LNCaP clone FGC (cell line): ENCODE data around the gene PCBP3.

Source experiments
- DNase-seq: peaks from one replicate; pipeline ENCODE4 v3.0.0-alpha.2; 2011; ENCODE audit warnings: low read depth
- H3K4me3 ChIP-seq: 2 replicates; pipeline ENCODE4 v1.5.1; 2011; ENCODE audit warnings: mild to moderate bottlenecking, low read depth, low read length, control low read depth
- TF ChIP-seq, protein P1 (sequence below): IDR thresholded peaks from 2 replicates; pipeline ENCODE4 v1.5.1; 2012; ENCODE audit warnings: mild to moderate bottlenecking; ENCODE audit not compliant: control insufficient read depth, insufficient read depth; ENCODE audit errors: extremely low read depth

PCBP3 gene

DNA sequence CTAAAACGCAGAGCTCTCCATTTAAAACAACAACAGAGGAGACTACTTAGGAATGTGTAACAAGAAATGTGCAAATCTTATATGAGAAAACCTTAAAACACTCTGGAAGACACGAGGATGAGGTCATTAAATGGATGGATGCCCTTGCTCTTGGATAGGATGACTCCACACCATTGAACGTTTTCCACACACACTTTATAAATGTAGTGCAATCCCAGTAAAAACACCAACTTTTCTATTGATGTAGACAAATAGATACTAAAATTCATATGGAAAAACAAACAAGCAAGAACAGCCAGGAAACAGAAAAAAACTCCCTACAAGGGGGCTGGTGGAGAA is 319.7 kb downstream of the PCBP3 start:
- no peak overlapping the region for H3K4me3 ChIP-seq
- TF ChIP-seq, protein P1, sequence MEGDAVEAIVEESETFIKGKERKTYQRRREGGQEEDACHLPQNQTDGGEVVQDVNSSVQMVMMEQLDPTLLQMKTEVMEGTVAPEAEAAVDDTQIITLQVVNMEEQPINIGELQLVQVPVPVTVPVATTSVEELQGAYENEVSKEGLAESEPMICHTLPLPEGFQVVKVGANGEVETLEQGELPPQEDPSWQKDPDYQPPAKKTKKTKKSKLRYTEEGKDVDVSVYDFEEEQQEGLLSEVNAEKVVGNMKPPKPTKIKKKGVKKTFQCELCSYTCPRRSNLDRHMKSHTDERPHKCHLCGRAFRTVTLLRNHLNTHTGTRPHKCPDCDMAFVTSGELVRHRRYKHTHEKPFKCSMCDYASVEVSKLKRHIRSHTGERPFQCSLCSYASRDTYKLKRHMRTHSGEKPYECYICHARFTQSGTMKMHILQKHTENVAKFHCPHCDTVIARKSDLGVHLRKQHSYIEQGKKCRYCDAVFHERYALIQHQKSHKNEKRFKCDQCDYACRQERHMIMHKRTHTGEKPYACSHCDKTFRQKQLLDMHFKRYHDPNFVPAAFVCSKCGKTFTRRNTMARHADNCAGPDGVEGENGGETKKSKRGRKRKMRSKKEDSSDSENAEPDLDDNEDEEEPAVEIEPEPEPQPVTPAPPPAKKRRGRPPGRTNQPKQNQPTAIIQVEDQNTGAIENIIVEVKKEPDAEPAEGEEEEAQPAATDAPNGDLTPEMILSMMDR = no peak
- DNase-seq = no peak

DNA sequence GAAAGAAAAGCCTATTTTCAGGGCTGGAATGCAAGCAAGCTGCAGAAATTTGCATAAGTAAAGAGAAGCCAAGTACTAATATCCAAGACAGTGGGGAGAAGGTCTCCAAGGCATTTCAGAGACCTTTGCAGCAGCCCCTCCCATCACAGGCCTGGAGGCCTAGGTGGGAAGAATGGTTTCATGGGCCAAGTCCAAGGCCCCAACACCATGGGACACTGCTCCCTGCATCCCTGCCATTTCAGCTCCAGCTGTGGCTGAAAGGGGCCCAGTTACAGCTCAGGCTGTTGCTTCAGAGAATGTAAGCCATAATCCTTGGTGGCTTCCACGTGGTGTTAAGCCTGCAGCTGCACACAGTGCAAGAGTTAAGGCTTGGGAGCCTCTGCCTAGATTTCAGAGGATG is 321.1 kb downstream of the PCBP3 start:
- TF ChIP-seq, protein P1 = no peak
- no peak for DNase-seq

DNA sequence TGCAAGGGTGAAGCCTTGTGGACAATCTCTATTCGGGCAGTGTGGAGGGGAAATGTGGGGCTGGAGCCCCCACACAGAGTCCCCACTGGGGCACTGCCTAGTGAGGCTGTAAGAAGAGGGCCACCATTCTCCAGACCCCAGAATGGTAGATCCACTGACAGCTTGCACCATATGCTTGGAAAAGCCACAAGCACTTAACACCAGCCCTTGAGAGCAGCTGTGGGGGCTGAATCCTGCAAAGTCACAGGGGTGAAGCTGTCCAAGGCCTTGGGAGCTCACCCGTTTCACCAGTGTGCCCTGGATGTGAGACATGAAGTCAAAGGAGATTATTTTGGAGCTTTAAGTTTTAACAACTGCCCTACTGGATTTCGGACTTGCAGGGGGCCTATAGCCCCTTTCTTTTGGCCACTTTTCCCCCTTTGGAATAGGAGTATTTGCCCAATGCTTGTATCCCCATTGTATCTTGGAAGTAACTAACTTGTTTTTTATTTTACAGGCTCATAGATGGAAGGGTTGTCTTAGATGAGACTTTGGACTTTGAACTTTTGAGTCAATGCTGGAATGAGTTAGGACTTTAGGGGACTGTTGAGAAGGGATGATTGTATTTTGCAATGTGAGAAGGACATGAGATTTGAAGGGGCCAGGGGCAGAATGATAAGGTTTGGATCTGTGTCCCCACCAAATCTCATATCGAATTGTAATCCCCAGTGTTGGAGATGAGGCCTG is 321.7 kb downstream of the PCBP3 start:
- TF ChIP-seq, protein P1 = no peak
- H3K4me3 ChIP-seq = no peak overlapping the region

More for the DNA sequence above, 321.1 kb downstream of the PCBP3 start:
- H3K4me3 ChIP-seq = no peak overlapping the region

DNA sequence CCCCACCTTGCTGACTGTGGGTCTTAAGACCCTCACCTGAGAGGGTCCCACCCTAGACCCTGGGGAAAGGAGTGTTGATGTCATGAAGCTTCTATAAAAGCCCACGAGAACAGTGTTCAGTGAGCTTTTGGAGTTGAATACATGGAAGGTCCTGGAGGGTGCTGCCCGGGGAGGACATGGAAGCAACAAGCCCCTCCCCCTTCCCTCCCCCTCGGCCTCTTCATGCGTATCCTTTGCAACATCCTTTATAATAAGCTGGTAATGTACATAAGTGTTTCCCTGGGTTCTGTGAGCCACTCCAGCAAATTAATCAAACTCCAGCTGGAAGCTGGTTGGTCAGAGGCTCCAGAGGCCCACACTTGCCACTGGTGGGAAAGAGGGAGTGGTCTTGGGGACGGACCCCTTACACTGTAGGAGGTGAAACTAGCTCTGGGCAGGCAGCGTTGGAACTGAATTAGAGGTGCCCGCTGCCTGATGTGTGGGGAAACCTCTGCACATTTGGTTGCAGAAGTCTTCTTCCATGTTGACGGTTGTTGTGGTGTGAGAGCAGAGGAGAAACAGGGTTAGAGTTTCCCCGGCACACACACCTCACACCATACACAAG is 323.4 kb downstream of the PCBP3 start:
- TF ChIP-seq, protein P1 = no peak
- DNase-seq = no peak

More for the DNA sequence above, 321.7 kb downstream of the PCBP3 start:
- DNase-seq = no peak

DNA sequence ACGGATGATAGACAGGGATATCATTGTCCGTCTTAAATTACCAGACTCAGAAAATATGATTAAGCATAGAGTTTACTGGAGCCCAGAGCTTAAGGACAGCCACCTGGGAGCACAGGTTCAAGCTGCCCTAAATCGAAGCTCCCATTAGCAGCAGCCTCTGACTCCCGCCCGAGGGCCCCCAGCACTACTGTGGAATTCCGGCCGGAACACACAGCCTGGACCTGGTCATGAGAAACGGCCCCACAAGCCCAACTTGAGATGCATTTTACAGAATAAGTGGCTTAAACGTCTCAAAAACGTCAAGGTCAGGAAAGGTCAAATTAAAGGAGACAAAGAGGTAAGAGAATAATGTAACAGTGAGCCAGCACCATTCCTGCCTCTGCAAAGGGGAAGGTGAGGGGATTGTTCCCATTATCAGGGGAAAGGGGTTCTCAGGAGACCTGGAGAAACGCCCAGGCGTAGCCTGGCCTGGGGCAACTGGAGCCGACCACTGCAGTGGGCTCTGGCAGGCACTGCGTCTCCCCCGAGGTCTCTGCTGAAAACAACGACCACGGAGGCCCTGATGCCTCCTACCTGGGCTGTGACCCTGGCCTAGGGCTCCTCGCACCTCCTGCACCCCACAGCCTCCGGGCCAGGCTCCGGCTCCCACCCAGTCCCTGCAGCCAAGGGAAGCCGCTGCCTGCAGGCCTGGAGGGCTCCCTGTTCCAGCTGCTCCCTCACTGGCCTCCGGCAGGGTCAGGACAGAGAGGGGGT is 326.6 kb downstream of the PCBP3 start:
- no peak overlapping the region for H3K4me3 ChIP-seq
- DNase-seq = no peak
- TF ChIP-seq, protein P1 = no peak

More for the DNA sequence above, 323.4 kb downstream of the PCBP3 start:
- no peak overlapping the region for H3K4me3 ChIP-seq

DNA sequence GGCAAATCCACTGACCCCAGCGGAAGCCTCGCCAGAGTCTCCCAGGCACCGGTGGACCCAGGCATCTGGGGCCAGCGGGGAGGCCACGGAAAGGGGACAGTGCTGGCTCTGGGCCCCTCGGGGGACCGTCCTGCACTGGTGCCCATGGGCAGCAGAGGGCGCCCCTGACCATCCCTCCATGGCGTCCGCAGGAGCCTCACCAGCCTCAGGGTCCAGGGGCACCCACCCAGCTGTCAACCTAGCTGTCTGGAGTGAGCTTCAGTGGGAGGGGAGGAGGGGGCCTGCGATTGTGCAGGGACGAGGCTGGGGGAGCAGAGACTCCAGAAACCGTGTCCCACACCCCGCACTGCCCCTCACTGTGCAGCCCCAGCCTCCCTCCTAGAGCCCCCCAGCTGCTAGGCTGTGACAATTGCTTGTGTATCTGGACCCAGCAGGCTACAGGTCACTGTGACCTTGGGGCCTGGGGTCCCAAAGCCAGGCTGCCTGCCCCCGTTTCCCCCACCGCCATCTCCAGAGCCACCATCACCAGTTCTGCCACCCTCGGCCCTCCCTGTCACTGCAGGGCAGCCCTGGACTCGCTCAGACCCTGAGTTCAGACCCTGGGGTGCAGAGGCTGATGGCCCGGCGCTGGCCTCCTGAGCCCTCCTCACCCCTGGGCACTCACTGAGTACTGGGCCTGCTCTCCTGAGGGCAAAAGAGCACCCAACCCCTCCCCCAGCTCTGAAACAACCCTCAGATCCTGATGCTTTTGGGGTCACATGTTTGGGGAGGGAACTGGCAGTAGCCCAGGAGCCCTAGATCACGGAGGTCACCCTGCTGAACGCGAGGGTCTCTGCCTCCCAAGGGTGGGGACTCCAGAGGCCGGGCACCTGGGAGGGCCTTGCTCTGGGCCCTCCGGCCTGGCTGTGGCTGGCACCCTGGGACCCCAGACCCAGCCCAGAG is 327.4 kb downstream of the PCBP3 start:
- no peak for DNase-seq

More for the DNA sequence above, 327.4 kb downstream of the PCBP3 start:
- no peak overlapping the region for H3K4me3 ChIP-seq
- TF ChIP-seq, protein P1 = peak; percentile 95
